GM19238 (cell line): ENCODE data around the gene KCNH8.
A peak's percentile ranks its signal among the peaks of the same experiment; 100 is the strongest.

Experiments
- DNase-seq: peaks from one replicate; pipeline ENCODE4 v3.0.0; 2011; ENCODE audit warnings: low spot score; ENCODE audit not compliant: insufficient read length

Gene KCNH8

DNA sequence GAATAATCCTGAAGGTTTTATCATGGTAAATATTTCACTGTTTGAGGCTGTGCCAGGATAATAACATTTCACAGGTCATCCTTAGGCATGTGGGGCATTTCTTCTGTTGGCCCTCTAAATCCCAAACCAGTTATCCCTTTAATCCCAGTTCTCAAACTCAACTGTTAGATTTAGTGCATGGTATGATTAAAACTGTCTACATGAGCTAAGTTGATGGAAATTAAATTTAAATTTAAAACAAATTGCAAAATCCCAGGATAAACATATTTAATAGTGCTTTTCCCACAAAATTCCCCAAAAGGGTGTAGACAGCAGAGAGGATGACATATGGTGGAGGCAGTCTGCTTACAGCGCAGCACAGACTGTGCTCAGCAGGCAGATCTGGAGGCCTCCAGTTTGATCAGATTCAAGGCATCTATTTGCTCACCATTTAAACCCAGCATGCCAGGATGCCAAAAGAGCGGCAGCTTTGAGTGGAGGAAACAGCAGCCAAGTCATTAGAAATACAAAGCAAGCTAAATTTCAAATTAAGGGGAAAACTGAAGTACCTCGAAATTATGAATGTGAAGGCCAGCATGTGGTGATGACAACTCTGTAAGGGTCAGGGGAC is 325.8 kb downstream of the KCNH8 start:
- DNase-seq: no peak

GRCh38 chr3:19476281-19476680 is 328.0 kb downstream of the KCNH8 start:
- DNase-seq: no peak

- no peak for DNase-seq
Observed at GRCh38 chr3:19485267-19485666, 337.0 kb downstream of the KCNH8 start.

- DNase-seq: no peak
Observed at GRCh38 chr3:19487386-19487785, 339.1 kb downstream of the KCNH8 start.

- DNase-seq: no peak
Observed at GRCh38 chr3:19488939-19489338, 340.6 kb downstream of the KCNH8 start.

- no peak for DNase-seq
Observed at GRCh38 chr3:19489936-19490335, 341.6 kb downstream of the KCNH8 start.

DNA sequence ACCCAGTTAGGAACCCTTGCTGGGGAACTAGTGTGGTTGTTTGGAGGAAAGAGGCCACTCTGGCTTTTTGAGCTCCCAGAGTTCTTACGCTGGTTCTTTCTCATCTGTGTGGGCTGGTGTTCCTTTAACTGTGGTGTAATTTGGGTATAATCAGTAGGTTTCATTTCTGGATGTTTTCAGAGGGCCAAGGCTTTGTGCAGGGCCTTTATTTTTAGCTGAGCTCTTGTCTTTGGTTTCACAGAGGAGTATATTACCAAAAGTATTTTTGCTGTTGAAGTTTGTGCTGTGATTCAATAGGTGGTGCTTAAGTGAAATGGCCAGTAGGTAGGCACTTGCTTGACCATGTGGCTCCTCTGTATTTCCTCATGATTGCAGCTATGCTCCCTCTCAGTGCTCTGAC is 357.9 kb downstream of the KCNH8 start:
- no peak for DNase-seq

DNA sequence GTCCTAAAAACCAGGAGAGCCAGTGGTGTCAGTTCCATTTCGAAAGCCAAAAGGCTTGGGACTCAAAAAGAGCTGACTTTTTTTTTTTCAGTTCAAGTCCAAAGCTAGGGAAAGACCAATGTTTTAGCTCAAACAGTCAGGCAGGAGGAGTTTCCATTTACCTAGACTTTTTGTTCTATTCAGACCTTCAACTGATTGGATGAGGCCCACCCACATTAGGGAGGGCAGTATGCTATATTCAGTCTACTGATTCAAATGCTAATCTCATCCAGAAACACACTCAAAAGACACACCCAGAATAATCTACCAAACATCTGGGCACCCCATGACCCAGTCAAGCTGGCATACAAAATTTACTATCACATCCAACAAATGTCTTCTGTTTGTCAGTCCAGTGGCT is 374.0 kb downstream of the KCNH8 start:
- no peak for DNase-seq

- DNase-seq: no peak
Observed at GRCh38 chr3:19526071-19526470, 377.8 kb downstream of the KCNH8 start.

DNA sequence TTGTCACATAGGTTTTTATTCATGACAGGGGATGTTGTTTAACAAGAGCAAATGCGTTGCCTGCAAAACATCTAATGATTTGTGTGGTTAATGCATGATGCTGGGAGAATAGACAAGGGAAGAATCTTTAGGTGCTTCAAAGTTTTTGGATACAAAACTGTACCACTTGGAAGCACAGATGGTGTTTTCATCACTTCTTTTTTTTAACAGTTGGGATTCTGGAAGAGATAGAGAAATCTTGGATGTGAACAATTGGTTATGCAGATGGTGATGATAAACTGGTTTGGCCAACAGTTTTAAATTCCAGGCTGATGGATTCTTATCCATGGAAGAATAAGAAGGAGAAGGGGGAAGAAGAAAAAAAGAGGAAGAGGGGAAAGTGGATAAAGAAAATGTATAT is 379.4 kb downstream of the KCNH8 start:
- no peak for DNase-seq

GRCh38 chr3:19531426-19531825 is 383.1 kb downstream of the KCNH8 start:
- DNase-seq: no peak

DNA sequence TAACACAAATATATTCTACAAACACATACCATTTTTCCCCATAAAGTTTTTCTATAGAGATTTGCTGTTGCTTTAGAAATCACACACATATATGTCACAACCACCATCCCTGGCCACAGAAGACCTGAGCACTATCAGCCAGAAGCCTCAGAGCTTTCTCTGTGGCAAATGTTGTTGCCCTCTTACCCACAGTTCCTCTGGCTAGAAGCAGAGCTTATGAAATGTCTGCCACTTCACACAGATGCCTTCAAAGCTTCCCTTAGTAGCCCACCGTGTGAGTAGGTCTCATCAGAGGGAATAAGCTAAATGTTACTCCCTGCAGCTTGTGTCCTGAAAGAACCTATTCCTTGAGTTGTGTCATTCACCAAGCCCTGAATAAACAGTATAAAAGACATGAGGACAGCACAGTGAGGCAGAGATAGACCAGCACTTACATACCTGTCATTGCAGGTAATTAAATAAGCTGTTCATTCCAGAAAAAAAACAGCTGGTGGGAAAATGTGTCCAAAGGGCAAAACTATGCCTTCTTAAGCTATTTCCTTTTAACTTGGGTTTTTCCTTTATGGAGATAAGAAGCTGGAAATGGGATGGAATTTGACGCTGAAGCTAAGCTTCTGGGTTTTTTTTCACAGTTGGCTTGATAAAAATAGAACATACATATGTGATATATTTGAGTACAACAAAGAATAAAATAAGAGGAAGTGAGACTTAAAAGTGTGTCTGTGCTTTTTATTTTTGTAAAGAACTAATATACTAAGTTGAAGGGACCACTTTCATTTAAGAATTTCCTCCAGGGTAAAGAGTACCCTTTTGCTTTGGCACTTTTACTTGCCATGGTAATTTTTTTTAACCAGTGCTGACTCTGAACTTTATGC is 391.4 kb downstream of the KCNH8 start:
- DNase-seq: no peak

- no peak for DNase-seq
Observed at GRCh38 chr3:19540464-19540863, 392.2 kb downstream of the KCNH8 start.

- DNase-seq: no peak
Observed at GRCh38 chr3:19541284-19541683, 393.0 kb downstream of the KCNH8 start.

- no peak for DNase-seq
Observed at GRCh38 chr3:19543212-19543841, 395.0 kb downstream of the KCNH8 start.

DNA sequence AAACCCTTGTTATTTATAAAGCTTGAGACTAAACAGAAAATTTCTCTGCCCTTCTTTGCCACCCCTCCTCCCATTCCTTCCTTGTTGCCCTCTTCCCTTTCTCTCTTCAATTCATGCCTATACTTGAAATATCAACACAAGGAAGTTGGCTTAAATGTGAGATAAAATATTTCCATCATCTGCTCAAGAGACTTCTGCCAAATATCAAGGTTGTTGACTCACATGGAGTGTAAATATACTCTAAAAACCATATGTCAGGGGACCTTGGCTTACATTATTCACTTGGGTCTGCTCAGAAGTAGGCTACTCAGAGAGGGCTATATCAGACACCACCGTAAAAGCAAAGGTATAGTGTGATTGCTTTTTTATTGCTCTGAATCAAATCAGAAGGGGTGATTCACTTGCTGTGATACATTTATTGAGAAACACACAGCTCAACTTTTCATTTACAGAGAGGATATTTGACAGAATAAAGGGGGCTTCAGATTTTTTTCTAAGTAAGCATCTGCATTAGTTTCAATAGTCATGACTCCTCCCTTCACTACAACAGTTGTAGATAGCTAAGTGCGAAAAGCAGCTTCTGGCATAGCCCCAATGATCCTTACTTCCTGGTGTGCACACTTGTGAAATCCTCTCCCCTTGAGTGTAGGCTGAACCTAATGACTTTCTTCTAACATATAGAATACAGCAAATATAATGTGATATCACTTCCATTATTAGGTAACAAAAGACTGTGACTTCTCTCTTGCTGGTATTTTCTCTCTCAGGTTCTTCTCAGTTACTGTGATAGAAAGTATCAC is 399.6 kb downstream of the KCNH8 start:
- no peak for DNase-seq

DNA sequence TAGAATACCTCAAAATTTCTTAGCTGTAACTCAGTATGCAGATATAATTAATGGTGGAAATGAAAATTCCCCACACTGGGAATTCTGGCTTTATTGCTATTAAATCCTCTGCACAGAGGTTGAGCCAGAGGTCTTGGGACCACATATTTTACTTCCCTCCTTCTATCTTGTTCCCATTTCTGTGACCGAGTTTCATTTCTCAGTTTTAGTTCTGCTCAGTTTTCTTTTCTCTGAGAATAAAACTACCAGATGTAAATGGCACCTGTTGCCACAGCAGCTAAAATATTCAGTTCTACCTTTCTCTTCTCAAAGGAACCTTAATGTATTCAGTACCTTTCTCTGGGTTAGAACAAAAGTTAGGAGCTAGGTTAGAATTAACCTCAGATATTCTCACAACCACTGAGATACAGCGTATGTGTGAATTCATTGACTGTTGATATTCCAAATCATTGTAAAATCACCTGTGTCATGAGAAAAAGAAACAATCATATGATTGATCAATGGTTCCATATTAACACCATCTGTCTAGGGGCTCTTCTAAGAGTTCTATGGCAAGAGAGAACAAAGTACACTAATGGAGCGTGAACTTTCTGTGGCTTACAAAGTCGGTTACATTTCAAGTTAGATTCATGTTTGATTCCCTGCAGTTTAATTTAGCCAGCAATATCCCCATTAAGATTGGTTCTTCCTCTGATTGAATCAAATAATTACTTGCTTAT is 411.6 kb downstream of the KCNH8 start:
- DNase-seq: peak; percentile 1

- no peak for DNase-seq
Observed at GRCh38 chr3:19573644-19574043, 425.3 kb downstream of the KCNH8 start.

- DNase-seq: no peak
Observed at GRCh38 chr3:19574268-19574667, 426.0 kb downstream of the KCNH8 start.

GRCh38 chr3:19576343-19576742 is 428.0 kb downstream of the KCNH8 start:
- no peak for DNase-seq
